Neuronal stem cell (in vitro differentiated cells): ENCODE data around the gene BACE2.

ENCODE experiments used
- DNase-seq: peaks from one replicate; pipeline ENCODE4 v3.0.0-alpha.2; 2013; ENCODE audit warnings: low spot score
- H2AFZ ChIP-seq: one replicate; pipeline ENCODE4 v1.6.1; 2013; ENCODE audit warnings: mild to moderate bottlenecking, low read length, inconsistent platforms
- H2AK5ac ChIP-seq: 2 replicates; pipeline ENCODE4 v1.6.1; 2013; ENCODE audit warnings: low read depth, mild to moderate bottlenecking, inconsistent platforms, low read length, moderate library complexity, mixed read lengths
- H2BK120ac ChIP-seq: 2 replicates; pipeline ENCODE4 v1.6.1; 2013; ENCODE audit warnings: low read depth, mild to moderate bottlenecking, inconsistent platforms, low read length, moderate library complexity, mixed read lengths
- H2BK12ac ChIP-seq: one replicate; pipeline ENCODE4 v1.6.1; 2013; ENCODE audit warnings: low read length, inconsistent platforms
- H2BK15ac ChIP-seq: 2 replicates; pipeline ENCODE4 v1.6.1; 2013; ENCODE audit warnings: mild to moderate bottlenecking, low read length, inconsistent platforms, mixed read lengths
- H2BK5ac ChIP-seq: one replicate; pipeline ENCODE4 v1.6.1; 2013; ENCODE audit warnings: inconsistent platforms, mild to moderate bottlenecking, low read length, moderate library complexity
- H3K14ac ChIP-seq: one replicate; pipeline ENCODE4 v1.6.1; 2013; ENCODE audit warnings: low read length, inconsistent platforms
- H3K18ac ChIP-seq: 2 replicates; pipeline ENCODE4 v1.6.1; 2013; ENCODE audit warnings: low read length, inconsistent platforms
- H3K23ac ChIP-seq: 2 replicates; pipeline ENCODE4 v1.6.1; 2013; ENCODE audit warnings: low read depth, mild to moderate bottlenecking, mixed read lengths, low read length, inconsistent platforms; ENCODE audit not compliant: poor library complexity
- H3K27ac ChIP-seq: replicated peaks from 3 replicates; pipeline ENCODE4 v1.5.1; 2013; ENCODE audit warnings: low read length, inconsistent platforms
- H3K27me3 ChIP-seq, 3 experiments: 2 replicates each; pipeline ENCODE4 v1.6.1; 2013; ENCODE audit warnings: low read length in 3 of 3, mild to moderate bottlenecking in 2 of 3, inconsistent platforms in 1 of 3, low read depth in 1 of 3, mixed read lengths in 1 of 3, moderate library complexity in 1 of 3; ENCODE audit not compliant: control insufficient read depth in 3 of 3, insufficient read depth in 3 of 3
- H3K36me3 ChIP-seq, 2 donors: replicated peaks in 1 of 2; 2 replicates each; pipeline ENCODE4 v1.6.1; 2013; ENCODE audit warnings: low read length in 2 of 2; ENCODE audit not compliant: control insufficient read depth in 2 of 2, insufficient read depth in 2 of 2
- H3K4ac ChIP-seq: 2 replicates; pipeline ENCODE4 v1.6.1; 2013; ENCODE audit warnings: inconsistent platforms, mild to moderate bottlenecking, low read length, moderate library complexity
- H3K4me1 ChIP-seq, 2 donors: 1 replicate in 1 of 2; 2 replicates in 1 of 2; pipeline ENCODE4 v1.6.1; 2013; ENCODE audit warnings: low read length in 2 of 2, low read depth in 1 of 2; ENCODE audit not compliant: control insufficient read depth in 2 of 2, insufficient read depth in 1 of 2
- H3K4me2 ChIP-seq: one replicate; pipeline ENCODE4 v1.6.1; 2013; ENCODE audit warnings: mild to moderate bottlenecking, low read length, inconsistent platforms; ENCODE audit not compliant: insufficient read depth, poor library complexity, severe bottlenecking
- H3K4me3 ChIP-seq, 2 donors: 2 replicates each; pipeline ENCODE4 v1.5.1; 2013; ENCODE audit warnings: low read length in 2 of 2, mild to moderate bottlenecking in 2 of 2, inconsistent platforms in 1 of 2, moderate library complexity in 1 of 2
- H3K79me1 ChIP-seq: one replicate; pipeline ENCODE4 v1.6.1; 2013; ENCODE audit warnings: low read depth, mild to moderate bottlenecking, inconsistent platforms, low read length, moderate library complexity
- H3K9ac ChIP-seq: one replicate; pipeline ENCODE4 v1.6.1; 2013; ENCODE audit warnings: mild to moderate bottlenecking, low read depth, low read length, inconsistent platforms; ENCODE audit not compliant: poor library complexity
- H3K9me3 ChIP-seq, 2 donors: replicated peaks in 1 of 2; 2 replicates each; pipeline versions ENCODE3 to v1.6.1; 2013; ENCODE audit warnings: low read length in 2 of 2, mild to moderate bottlenecking in 2 of 2, inconsistent platforms in 1 of 2, low read depth in 1 of 2, mixed read lengths in 1 of 2, moderate library complexity in 1 of 2; ENCODE audit not compliant: control insufficient read depth in 2 of 2, insufficient read depth in 1 of 2
- H4K8ac ChIP-seq: one replicate; pipeline ENCODE4 v1.6.1; 2013; ENCODE audit warnings: low read depth, mild to moderate bottlenecking, inconsistent platforms, low read length, moderate library complexity
- H4K91ac ChIP-seq: one replicate; pipeline ENCODE4 v1.6.1; 2013; ENCODE audit warnings: low read length, low read depth, mild to moderate bottlenecking, inconsistent platforms; ENCODE audit not compliant: poor library complexity
- WGBS, 2 donors: extraction: QIAGEN DNeasy Blood & Tissue Kit; methylation state at CpG; one replicate each; pipeline ENCODE4 v1.1.7; 2013; ENCODE audit warnings: missing lambda C conversion rate in 2 of 2, mixed read lengths in 1 of 2; ENCODE audit not compliant: insufficient read length in 2 of 2, insufficient replicate concordance in 1 of 2; ENCODE audit errors: extremely low coverage in 2 of 2; 5-methylcytosine and 5-hydroxymethylcytosine counted together

Gene BACE2

DNA sequence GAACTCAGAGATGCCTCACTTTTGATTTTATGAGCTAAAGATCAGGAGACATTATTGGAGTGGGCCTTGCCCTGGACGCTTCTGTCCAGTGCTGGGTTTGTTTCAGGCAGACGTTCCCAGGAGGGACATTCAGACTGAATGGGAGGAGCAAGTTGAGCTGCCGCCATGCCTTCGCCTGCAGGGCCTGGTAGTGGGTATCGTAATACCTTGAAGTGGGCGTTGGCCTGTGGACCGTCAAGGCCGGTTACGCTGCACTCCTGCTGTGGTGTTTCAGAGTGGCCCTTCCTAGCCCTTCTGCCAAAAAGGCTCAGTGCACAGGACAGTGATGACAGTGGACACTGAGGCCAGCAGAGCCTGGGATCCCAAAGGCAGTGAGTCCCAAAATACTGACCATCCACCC lies 150.3 kb downstream of the BACE2 start:
- Histone ChIP-seq H3K4me2 (no peak overlapping the region), H3K9me3 (no peaks in the 10 kb centered on the region), H2BK12ac (no peak overlapping the region), H3K4me1 (peaks cover 0 to 5% of the 10 kb centered on the region in 2 donors), H3K27me3 (peaks cover 2 to 45% (median 23%) of the 10 kb centered on the region in 3 experiments), H3K23ac (no peak overlapping the region), H3K79me1 (no peaks in the 10 kb centered on the region), H2BK120ac (no peak overlapping the region), H3K36me3 (no peaks in the 10 kb centered on the region), H4K8ac (no peak overlapping the region), H3K27ac (no peak overlapping the region), H2BK5ac (no peak overlapping the region), H3K18ac (no peak overlapping the region), H2AFZ (no peak overlapping the region), H2AK5ac (no peak overlapping the region), H3K14ac (no peak overlapping the region), H3K9ac (no peak overlapping the region), H3K4me3 (no peak overlapping the region), H3K4ac (no peak overlapping the region), H2BK15ac (no peak overlapping the region), H4K91ac (no peak overlapping the region)
- WGBS, 2 donors: no CpG with 5 or more reads among the region's 9 CpGs
- no peak for DNase-seq

- no peak overlapping the region for H3K9ac ChIP-seq
- no peak overlapping the region for H2AK5ac ChIP-seq
- peaks cover 0 to 5% of the 10 kb centered on the region in 2 donors for H3K4me1 ChIP-seq
- H3K18ac ChIP-seq: peak overlapping the region; percentile 52
- H3K36me3 ChIP-seq: no peaks in the 10 kb centered on the region
- no peak overlapping the region for H2BK5ac ChIP-seq
- WGBS, 2 donors: no CpG with 5 or more reads among the region's 7 CpGs
- no peaks in the 10 kb centered on the region for H3K9me3 ChIP-seq
- no peak for DNase-seq
- H2AFZ ChIP-seq: no peak overlapping the region
- no peak overlapping the region for H3K4me2 ChIP-seq
- no peak overlapping the region for H2BK15ac ChIP-seq
- H3K27ac ChIP-seq: no peak overlapping the region
- H2BK120ac ChIP-seq: no peak overlapping the region
- H3K23ac ChIP-seq: no peak overlapping the region
- H3K79me1 ChIP-seq: no peaks in the 10 kb centered on the region
- H3K4me3 ChIP-seq: no peak overlapping the region
- H3K4ac ChIP-seq: no peak overlapping the region
- no peak overlapping the region for H4K8ac ChIP-seq
- H2BK12ac ChIP-seq: no peak overlapping the region
- no peak overlapping the region for H3K14ac ChIP-seq
- H3K27me3 ChIP-seq: peaks cover 2 to 42% (median 23%) of the 10 kb centered on the region in 3 experiments
- H4K91ac ChIP-seq: no peak overlapping the region
These were observed 151.3 kb downstream of the BACE2 start for GRCh38 chr21:41319273-41319672.

DNA sequence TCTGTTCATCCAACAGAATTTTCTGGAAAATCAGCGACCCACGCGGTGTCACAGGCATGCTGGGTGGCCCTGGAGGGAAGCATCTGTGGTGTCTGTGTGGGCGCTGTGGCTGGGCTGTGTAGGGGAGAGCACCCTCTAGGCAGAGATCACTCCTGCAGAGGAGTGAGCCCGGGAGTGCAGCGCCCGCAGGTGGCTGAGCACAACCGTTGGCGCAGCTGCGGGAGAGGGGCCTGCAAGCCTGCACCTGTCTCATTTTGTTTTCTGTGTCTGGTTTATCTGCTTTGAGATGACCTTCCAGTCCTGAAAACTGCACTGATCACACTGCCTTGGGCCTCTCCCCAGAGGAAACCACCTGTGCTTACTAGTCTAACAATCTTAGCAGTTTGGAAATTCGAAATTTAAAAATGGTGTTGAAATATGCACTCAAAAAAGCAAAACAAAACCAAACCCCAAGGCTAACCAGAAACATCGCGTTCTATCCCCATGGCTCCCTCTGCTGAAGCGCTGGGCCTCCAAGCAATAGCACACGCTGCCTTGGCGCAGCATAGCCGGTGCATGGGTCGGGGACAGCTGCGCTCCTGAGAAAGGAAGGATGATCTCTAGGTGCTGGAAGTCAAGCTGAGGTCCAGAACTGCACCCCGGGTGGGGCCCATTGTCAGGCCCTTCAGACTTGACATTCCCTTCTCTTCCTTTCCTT lies 153.4 kb downstream of the BACE2 start:
- Histone ChIP-seq H2BK12ac (no peak overlapping the region), H3K4me3 (no peak overlapping the region), H3K79me1 (no peaks in the 10 kb centered on the region), H3K9ac (no peak overlapping the region), H3K36me3 (no peaks in the 10 kb centered on the region), H3K27ac (no peak overlapping the region), H2BK120ac (no peak overlapping the region), H3K4me2 (no peak overlapping the region), H4K8ac (no peak overlapping the region), H2BK5ac (no peak overlapping the region), H3K18ac (no peak overlapping the region), H3K4me1 (peaks cover 0 to 5% of the 10 kb centered on the region in 2 donors), H3K27me3 (peaks cover 2 to 25% (median 13%) of the 10 kb centered on the region in 3 experiments), H3K23ac (peak overlapping the region; percentile 47), H4K91ac (no peak overlapping the region), H3K14ac (no peak overlapping the region), H2AFZ (no peak overlapping the region), H3K4ac (no peak overlapping the region), H3K9me3 (no peaks in the 10 kb centered on the region), H2AK5ac (no peak overlapping the region), H2BK15ac (no peak overlapping the region)
- no CpG with 5 or more reads among the region's 20 CpGs for WGBS, 2 donors
- DNase-seq: no peak

GRCh38 chr21:41321908-41322495 lies 154.0 kb downstream of the BACE2 start:
- Histone ChIP-seq H2BK15ac (no peak overlapping the region), H3K36me3 (no peaks in the 10 kb centered on the region), H3K4me3 (no peak overlapping the region), H3K79me1 (no peaks in the 10 kb centered on the region), H2BK5ac (no peak overlapping the region), H3K9me3 (no peaks in the 10 kb centered on the region), H4K91ac (no peak overlapping the region), H3K4me1 (peaks cover 0 to 5% of the 10 kb centered on the region in 2 donors), H3K9ac (no peak overlapping the region), H2BK12ac (no peak overlapping the region), H3K4ac (no peak overlapping the region), H3K23ac (no peak overlapping the region), H3K14ac (no peak overlapping the region), H2BK120ac (no peak overlapping the region), H3K18ac (no peak overlapping the region), H3K27ac (no peak overlapping the region), H2AFZ (no peak overlapping the region), H4K8ac (no peak overlapping the region), H3K27me3 (peaks cover 2 to 20% (median 6%) of the 10 kb centered on the region in 3 experiments), H3K4me2 (no peak overlapping the region), H2AK5ac (no peak overlapping the region)
- no peak for DNase-seq
- no CpG with 5 or more reads among the region's 7 CpGs for WGBS, 2 donors
